Loucy (cell line): ENCODE results near the gene VCAN.

Experiments used
- H2AFZ ChIP-seq: fragments of 200-600 bp; sonication (generic); 2 replicates; pipeline ENCODE4 v1.6.0; 2016; ENCODE audit warnings: antibody characterized with exemption, mild to moderate bottlenecking, low read length, moderate library complexity
- H3F3A ChIP-seq: fragments of 200-600 bp; 2 replicates; pipeline ENCODE4 v1.6.0; 2016; ENCODE audit warnings: antibody characterized with exemption, low read depth, mild to moderate bottlenecking
- H3K27me3 ChIP-seq: fragments of 200-600 bp; sonication (generic); 2 replicates; pipeline ENCODE4 v1.6.1; 2014; ENCODE audit warnings: low read length, mild to moderate bottlenecking; ENCODE audit not compliant: insufficient read depth, poor library complexity, severe bottlenecking
- H3K36me3 ChIP-seq: fragments of 200-600 bp; sonication (generic); 2 replicates; pipeline ENCODE4 v1.6.1; 2016; ENCODE audit warnings: low read length; ENCODE audit not compliant: insufficient read depth
- H3K4me1 ChIP-seq: fragments of 200-600 bp; sonication (generic); 2 replicates; pipeline ENCODE4 v1.5.1; 2014; ENCODE audit warnings: low read length, mild to moderate bottlenecking; ENCODE audit not compliant: insufficient read depth, poor library complexity, severe bottlenecking
- H3K4me2 ChIP-seq: fragments of 200-600 bp; sonication (generic); 2 replicates; pipeline ENCODE4 v1.6.0; 2014; ENCODE audit warnings: antibody characterized with exemption, low read length, low read depth, mild to moderate bottlenecking; ENCODE audit not compliant: poor library complexity, severe bottlenecking
- H3K4me3 ChIP-seq: fragments of 200-600 bp; sonication (generic); 2 replicates; pipeline ENCODE4 v1.5.1; 2014; ENCODE audit warnings: low read length, mild to moderate bottlenecking, mixed read lengths; ENCODE audit not compliant: poor library complexity, severe bottlenecking
- H3K79me2 ChIP-seq: fragments of 200-600 bp; sonication (generic); 2 replicates; pipeline ENCODE4 v1.6.1; 2014; ENCODE audit warnings: low read length; ENCODE audit not compliant: insufficient read depth
- H3K9ac ChIP-seq: fragments of 200-600 bp; sonication (generic); 2 replicates; pipeline ENCODE4 v1.6.0; 2014; ENCODE audit warnings: mild to moderate bottlenecking, low read depth, low read length, moderate library complexity; ENCODE audit not compliant: poor library complexity, severe bottlenecking
- H3K9me2 ChIP-seq: fragments of 200-600 bp; sonication (generic); replicated peaks from 2 replicates; pipeline ENCODE4 v1.6.1; 2016; ENCODE audit warnings: low read depth, low read length, mixed read lengths
- H3K9me3 ChIP-seq: fragments of 200-600 bp; sonication (generic); 2 replicates; pipeline ENCODE4 v1.6.1; 2014; ENCODE audit warnings: mild to moderate bottlenecking, antibody characterized with exemption, low read length, low read depth; ENCODE audit not compliant: insufficient read depth
- H4K20me1 ChIP-seq: fragments of 200-600 bp; sonication (generic); 2 replicates; pipeline ENCODE4 v1.6.0; 2014; ENCODE audit warnings: antibody characterized with exemption, low read length, mild to moderate bottlenecking; ENCODE audit not compliant: insufficient read depth, poor library complexity, severe bottlenecking
- EZH2phosphoT487 ChIP-seq: fragments of 200-600 bp; IDR thresholded peaks from 2 replicates; pipeline ENCODE4 v1.6.1; 2018; ENCODE audit warnings: antibody characterized with exemption, mild to moderate bottlenecking, moderate library complexity, borderline replicate concordance
- TF ChIP-seq, protein P1 (sequence below): fragments of 200-600 bp; sonication (generic); conservative IDR thresholded peaks from 2 replicates; pipeline ENCODE4 v1.5.1; 2014; ENCODE audit warnings: mild to moderate bottlenecking, antibody characterized with exemption, low read length

The VCAN gene

GRCh38 chr5:83551821-83552220 lies 80.3 kb downstream of the VCAN start:
- Histone ChIP-seq H3K9ac (no peak overlapping the region), H3K79me2 (no peaks in the 10 kb centered on the region), H2AFZ (no peak overlapping the region), H3K9me2 (no peaks in the 10 kb centered on the region), H3K4me3 (no peak overlapping the region), H3K4me2 (no peak overlapping the region), H3K4me1 (no peaks in the 10 kb centered on the region), H3K27me3 (no peaks in the 10 kb centered on the region), H4K20me1 (no peaks in the 10 kb centered on the region), H3F3A (no peaks in the 10 kb centered on the region), H3K36me3 (no peaks in the 10 kb centered on the region), H3K9me3 (no peaks in the 10 kb centered on the region)
- no peak for TF ChIP-seq EZH2phosphoT487
- TF ChIP-seq, protein P1, sequence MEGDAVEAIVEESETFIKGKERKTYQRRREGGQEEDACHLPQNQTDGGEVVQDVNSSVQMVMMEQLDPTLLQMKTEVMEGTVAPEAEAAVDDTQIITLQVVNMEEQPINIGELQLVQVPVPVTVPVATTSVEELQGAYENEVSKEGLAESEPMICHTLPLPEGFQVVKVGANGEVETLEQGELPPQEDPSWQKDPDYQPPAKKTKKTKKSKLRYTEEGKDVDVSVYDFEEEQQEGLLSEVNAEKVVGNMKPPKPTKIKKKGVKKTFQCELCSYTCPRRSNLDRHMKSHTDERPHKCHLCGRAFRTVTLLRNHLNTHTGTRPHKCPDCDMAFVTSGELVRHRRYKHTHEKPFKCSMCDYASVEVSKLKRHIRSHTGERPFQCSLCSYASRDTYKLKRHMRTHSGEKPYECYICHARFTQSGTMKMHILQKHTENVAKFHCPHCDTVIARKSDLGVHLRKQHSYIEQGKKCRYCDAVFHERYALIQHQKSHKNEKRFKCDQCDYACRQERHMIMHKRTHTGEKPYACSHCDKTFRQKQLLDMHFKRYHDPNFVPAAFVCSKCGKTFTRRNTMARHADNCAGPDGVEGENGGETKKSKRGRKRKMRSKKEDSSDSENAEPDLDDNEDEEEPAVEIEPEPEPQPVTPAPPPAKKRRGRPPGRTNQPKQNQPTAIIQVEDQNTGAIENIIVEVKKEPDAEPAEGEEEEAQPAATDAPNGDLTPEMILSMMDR, result no peak

GRCh38 chr5:83552275-83552674 lies 80.7 kb downstream of the VCAN start:
- Histone ChIP-seq H3K9ac (no peak overlapping the region), H2AFZ (no peak overlapping the region), H4K20me1 (no peaks in the 10 kb centered on the region), H3F3A (no peaks in the 10 kb centered on the region), H3K9me2 (no peaks in the 10 kb centered on the region), H3K4me2 (no peak overlapping the region), H3K9me3 (no peaks in the 10 kb centered on the region), H3K27me3 (no peaks in the 10 kb centered on the region), H3K4me3 (no peak overlapping the region), H3K4me1 (no peaks in the 10 kb centered on the region), H3K36me3 (no peaks in the 10 kb centered on the region), H3K79me2 (no peaks in the 10 kb centered on the region)
- TF ChIP-seq EZH2phosphoT487, result no peak
- TF ChIP-seq, protein P1, result no peak

DNA sequence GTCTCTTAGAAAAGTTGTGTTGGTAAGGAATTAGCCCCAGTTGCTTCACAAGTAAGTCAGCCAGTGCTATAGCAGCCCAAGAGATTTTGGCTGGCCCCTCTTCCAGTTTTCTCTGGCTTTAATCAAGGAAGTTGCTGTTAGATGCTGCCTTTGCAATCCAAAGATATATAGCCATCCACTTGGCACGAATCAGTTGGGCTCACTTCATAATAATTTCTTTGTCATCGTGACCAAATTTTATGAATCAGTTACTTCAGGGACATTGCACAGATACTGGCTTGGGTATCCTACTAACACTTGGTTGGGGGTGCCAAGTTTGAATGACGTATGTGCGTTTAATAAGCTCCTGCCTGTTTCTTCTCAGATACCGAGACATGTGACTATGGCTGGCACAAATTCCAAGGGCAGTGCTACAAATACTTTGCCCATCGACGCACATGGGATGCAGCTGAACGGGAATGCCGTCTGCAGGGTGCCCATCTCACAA lies 81.5 kb downstream of the VCAN start:
- H3K4me3 ChIP-seq, result no peak overlapping the region
- H4K20me1 ChIP-seq, result no peaks in the 10 kb centered on the region
- H3F3A ChIP-seq, result no peaks in the 10 kb centered on the region
- H3K4me2 ChIP-seq, result no peak overlapping the region
- H3K36me3 ChIP-seq, result no peaks in the 10 kb centered on the region
- TF ChIP-seq, protein P1, result no peak
- no peak for TF ChIP-seq EZH2phosphoT487
- H3K9me3 ChIP-seq, result no peaks in the 10 kb centered on the region
- H3K9ac ChIP-seq, result no peak overlapping the region
- H3K27me3 ChIP-seq, result no peaks in the 10 kb centered on the region
- H2AFZ ChIP-seq, result no peak overlapping the region
- no peaks in the 10 kb centered on the region for H3K9me2 ChIP-seq
- no peaks in the 10 kb centered on the region for H3K79me2 ChIP-seq
- no peaks in the 10 kb centered on the region for H3K4me1 ChIP-seq
